T47D (cell line): Measurements from ENCODE around the gene SEC22A.

Source experiments
- DNase-seq, 2 experiments: peaks; one replicate each; pipeline versions ENCODE4 v3.0.0 to v3.0.0-alpha.2; 2011 to 2012; ENCODE audit warnings: low read depth in 1 of 2, low spot score in 1 of 2
- JUND ChIP-seq: IDR thresholded peaks from 2 replicates; pipeline ENCODE4 v1.6.1; 2012; ENCODE audit warnings: low read depth
- in situ Hi-C: cut with HindIII; loops from 2 replicates; pipeline ENCODE4 v1.10.0; 2016; ENCODE audit warnings: low sequenced_read_pairs, low pct_unique_long_range_greater_than_20kb

SEC22A gene

DNA sequence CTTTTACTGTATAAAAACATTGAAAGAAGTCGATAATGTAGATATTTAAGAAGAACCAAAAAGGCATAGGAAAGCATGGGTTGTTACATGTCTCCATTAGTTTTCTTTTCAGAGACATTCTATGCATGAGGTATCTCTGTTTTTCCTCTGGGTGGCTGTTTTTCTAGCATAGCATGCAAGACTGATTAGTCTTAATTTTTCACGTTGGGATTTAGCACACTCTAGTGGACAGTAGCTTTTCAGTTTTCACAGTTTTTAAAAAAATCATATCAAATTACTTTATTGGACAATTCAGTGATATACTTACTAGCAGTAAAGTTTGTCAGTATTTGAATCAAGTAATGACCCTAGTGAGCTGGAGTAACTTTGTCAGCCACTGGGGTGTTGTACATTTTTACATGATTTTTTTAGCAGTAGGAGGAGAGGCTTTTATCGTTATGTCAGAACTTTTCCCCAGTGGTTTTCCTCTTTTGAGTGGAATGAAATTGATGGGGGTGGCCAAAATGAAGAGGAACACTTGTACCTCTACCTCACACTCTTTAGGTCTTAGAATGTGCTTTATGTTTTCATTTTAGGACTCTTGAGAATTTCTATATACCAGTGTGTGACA lies 57.2 kb downstream of the SEC22A start:
- in situ Hi-C loops, result no loop called here
- peak in 1 of 2 experiments; percentile 60 for DNase-seq
- no peak for TF ChIP-seq JUND

DNA sequence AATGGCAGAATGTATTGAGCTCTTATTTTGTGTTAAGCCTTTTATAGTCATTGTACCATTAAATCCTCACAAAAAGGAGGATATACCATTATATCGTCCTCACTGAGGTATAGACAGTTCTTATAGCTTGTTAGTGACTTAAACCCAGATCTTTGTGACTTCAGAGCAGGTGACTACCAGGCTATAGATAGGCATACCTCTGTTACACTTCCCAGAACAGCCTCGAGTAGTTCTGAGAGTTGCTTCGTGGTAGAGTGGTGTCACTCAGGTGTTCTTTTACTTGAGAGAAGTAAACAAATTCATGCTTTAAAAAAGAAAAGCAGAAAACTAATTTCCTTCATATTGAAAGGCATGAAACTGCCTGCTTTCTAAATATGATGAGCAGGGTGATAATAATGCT lies 59.9 kb downstream of the SEC22A start:
- in situ Hi-C loops, result no loop called here
- no peak for TF ChIP-seq JUND

DNA sequence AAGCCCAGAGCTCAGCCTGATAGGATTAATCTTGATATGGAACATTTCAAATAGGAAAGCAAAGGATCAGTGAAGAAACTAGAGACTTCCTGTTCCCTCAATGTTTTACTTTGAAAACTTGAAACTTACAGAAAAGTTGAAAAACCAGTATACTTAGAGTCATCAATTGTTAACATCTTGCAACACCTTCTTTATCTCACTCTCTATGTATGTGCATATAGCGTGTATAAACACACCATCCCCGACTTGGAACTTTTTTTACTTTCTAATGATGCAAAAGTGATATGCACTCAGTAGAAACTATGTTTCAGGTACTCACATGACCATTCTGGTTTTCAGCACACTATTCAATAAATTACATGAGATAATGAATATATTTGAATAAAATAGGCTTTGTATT lies 60.5 kb downstream of the SEC22A start:
- in situ Hi-C loops, result no loop called here
- DNase-seq, result no peak
- TF ChIP-seq JUND, result no peak

More for the DNA sequence above, 59.9 kb downstream of the SEC22A start:
- no peak for DNase-seq

DNA sequence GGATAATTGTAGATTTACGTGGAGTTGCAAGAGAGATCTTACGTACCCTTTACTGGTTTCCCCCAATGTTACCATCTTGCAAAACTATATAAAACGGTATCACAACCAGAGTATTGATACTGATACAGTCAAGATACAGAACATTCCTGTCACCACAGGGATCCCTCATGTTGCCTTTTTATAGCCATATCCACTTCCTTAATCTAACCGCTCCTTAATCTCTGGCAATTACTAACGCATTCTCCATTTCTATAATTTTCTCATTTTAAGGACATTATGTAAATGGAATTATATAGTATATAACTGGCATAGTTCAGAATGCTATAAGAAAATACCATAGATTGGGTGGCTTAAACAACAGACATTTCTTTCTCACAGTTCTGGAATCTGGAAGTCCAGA lies 61.1 kb downstream of the SEC22A start:
- DNase-seq, result no peak
- in situ Hi-C loops, result no loop called here
- no peak for TF ChIP-seq JUND

DNA sequence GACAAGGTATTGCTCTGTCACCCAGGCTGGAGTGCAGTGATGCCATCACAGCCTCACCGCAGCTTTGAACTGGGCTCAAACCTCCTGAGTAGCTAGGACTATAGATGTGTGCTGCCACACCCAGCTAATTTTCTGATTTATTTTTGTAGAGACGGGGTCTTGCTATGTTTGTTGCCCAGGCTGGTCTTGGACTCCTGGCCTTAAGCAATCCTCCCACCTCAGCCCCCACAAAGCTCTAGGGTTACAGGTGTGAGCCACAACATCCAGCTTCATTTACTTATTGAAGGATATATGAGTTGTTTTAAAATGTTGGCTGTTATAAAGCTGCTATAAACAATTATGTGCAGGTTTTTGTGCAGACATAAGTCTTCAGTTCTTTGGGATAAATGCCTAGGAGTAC lies 62.2 kb downstream of the SEC22A start:
- in situ Hi-C loops, result no loop called here
- no peak for DNase-seq
- no peak for TF ChIP-seq JUND

DNA sequence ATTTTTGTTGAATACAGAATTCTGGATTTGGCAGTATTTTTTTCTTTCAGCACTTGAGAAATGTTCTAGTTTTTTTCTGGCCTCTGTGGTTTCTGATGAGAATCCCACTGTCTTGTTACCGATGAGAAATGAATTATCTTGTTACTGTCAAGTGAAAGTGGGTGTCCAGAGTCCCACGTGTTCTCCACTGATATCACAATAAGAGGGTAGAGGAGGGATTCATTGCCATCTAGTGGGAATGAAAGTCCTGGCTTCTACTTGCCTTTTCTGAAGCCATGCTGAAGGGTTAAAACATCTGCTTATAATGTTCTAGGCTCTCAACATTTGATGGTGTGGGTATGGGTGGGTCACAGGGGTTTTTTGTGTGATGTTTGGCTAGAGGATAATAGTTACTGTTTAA lies 66.1 kb downstream of the SEC22A start:
- in situ Hi-C loops, result no loop called here
- DNase-seq, result no peak
- no peak for TF ChIP-seq JUND

DNA sequence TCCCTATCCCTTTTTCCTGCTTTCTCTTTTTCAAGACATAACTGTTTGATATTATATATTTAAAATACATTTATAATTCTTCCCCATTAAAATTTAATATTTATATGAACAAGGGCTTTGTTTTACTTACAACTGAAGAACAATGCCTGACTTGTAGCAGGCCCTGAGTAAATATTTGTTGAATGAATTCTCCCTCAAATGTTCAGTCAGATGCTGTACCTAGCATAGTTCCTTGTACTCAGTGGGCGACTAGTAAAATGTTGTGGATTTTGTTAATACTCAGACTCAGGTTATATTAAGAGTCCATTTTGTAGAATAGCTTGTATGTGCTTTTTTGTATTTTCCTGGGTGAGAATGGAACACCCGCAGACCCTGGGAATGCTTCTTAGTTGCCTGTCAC lies 69.1 kb downstream of the SEC22A start:
- no peak for TF ChIP-seq JUND
- in situ Hi-C loops, result no loop called here
- no peak for DNase-seq

DNA sequence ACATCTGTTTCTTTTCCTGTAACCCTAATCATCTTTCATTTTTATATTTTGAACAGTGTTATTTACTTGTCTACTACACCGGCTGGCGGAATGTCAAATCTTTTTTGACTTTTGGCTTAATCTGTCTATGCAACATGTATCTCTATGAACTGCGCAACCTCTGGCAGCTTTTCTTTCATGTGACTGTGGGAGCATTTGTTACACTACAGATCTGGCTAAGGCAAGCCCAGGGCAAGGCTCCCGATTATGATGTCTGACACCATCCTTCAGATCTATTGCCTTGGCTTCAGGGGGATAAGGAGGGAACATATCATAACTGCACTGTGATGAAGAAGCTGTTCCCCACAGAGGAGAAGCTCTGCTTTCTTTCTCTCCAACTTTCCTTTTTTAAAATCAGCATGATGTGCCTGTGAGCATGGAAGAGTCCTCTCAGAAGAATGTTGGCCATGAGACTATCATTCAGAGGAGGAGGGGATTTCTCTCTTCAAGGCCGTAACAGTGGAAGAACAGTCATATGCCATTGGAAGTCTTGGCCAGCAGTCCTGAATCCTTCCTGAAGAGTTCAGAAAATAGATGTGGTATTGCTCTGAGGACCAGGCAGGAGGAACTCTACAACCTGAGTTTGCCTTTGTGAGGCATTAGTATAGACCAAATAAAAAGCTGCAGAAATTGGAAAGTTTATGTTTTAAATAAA lies 69.9 kb downstream of the SEC22A start:
- TF ChIP-seq JUND, result no peak
- in situ Hi-C loops, result no loop called here
- no peak for DNase-seq

DNA sequence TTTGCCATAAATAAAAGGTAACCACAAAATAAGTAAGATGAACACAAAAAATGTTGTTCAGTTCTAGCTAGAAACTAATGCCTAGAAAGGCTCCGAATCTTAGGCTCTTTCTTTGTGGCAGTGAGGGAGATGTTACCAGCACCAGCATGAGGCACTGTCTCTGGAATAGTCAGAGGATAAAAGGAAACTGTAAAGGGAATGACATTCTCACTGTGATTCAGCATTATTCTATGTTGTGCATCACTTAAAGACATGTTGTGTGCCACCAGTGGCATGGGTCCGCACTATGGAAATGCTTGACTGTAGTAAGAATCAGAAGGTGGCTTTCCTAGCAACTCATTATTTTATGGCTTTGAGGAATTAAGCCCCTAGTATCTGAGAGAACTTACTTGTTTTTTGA lies 70.8 kb downstream of the SEC22A start:
- in situ Hi-C loops, result no loop called here
- no peak for DNase-seq

DNA sequence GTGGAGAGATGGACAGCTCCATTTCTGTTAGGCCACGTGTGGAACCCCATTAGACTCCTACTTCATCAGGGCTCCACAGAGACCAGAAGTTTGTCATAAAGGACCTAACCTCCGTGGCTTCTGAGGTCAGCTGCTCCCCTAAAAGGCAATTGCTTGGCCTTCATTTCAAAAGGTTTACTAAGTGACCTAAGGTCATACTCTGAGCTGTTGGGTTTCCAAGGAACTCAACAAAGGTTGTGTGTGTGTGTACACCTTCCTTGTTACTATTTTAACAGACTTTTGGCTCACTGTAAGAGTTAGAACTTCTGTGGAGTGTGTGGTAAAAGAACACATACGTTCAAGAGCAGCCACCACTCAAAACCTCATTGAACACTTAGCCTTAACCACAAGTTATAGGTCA lies 73.9 kb downstream of the SEC22A start:
- in situ Hi-C loops, result no loop called here
- no peak for DNase-seq
- no peak for TF ChIP-seq JUND

More for the DNA sequence above, 70.8 kb downstream of the SEC22A start:
- TF ChIP-seq JUND, result no peak

DNA sequence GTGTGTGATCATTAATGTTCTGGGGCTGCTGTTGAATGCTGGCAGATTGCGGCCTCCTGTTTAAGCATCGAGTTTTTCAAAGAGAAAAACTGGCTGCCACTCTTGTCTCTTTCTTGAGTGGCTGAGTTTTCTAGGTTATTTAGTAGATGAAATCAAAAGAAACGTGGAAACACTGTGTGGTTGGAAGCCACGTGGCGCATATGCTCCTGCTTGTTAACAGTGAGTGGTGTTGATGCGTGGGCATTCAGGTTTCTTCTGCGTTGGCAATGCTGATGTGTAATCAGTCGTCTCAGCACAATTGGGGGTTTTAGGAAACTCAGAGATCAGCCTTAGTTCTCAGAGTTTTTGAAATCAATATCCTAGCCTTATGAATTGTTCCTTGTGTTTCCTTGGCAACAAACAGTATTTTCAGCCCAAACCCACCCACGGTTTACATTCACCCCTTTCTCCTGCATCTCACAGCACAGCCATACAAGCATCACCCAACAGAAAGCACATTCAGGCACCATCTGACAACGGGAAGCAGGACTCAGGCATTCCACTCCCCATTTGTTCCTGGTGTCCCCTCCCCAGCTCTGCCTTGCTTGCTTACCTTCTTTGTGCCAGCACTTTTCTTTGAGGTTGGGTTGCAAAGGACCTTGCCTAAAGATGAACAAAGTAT lies 74.7 kb downstream of the SEC22A start:
- DNase-seq, result no peak
- TF ChIP-seq JUND, result no peak
- in situ Hi-C loops, result no loop called here

DNA sequence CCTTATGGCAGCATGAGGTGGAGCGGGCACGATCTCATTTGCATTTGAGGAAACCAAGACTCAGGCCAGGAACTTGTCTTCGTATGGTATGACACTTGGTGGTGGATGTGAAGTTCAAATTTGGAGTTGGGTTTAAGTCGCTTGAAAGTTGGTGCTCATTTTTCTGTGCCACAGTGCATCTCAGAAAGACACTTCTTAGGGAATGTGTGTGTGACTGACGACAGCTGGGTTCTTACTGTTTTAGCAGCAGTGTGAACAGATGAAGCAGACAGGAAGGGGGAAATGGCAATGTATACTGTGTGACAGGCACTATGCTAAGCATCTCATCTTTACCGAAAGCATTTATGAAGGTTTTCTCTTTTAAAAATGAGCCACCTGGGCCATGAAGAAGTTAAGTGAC lies 75.4 kb downstream of the SEC22A start:
- in situ Hi-C loops, result no loop called here
- no peak for DNase-seq
- TF ChIP-seq JUND, result no peak

DNA sequence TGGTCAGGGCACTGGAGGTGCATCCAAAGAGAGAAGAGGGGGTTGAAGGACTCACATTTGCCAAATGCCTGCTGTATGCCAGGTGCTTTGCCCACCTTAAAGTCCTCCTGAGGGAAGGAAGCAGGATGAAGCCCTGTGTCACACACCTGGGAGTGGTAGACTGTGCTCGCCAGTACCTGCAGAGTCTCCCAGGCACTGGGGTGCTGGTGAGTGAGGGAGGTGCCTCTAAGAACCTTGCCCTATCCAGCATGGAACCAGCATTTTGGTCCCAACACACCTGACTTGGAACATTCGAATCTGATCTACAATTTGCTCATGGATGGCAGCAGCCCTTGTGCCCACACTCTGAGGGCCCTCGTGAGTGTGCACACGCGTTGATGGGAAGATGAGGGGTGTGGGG lies 76.7 kb downstream of the SEC22A start:
- no peak for TF ChIP-seq JUND
- in situ Hi-C loops, result no loop called here
- DNase-seq, result no peak
